Activated CD4-positive, alpha-beta T cell treated with anti-CD3 and anti-CD28 coated beads for 36 hours (primary cell): Measurements from ENCODE around the gene TUSC2. TPM values are rescaled to one million over a fixed set of nuclear protein-coding genes. Genes with fewer than 3 reads are reported as not detected.

Experiments
- ATAC-seq: fragments of 200-7000 bp; cut with Tn5 transposase; one replicate; pipeline ENCODE4 v1.10.0; 2021; ENCODE audit warnings: mild to moderate bottlenecking, moderate library complexity
- CTCF ChIA-PET: fragments of 350-600 bp; sonication (Branson Sonifier 250); formaldehyde crosslinking; loops from one replicate; lab custom pipeline; 2021; ENCODE audit warnings: antibody characterized with exemption; lab: Charles Lee
- POLR2A ChIA-PET: fragments of 350-600 bp; sonication (Branson Sonifier 250); formaldehyde crosslinking; loops from one replicate; lab custom pipeline; 2021; ENCODE audit warnings: antibody characterized with exemption, inconsistent platforms; lab: Charles Lee
- DNase-seq: peaks from one replicate; pipeline ENCODE4 v3.0.0-alpha.2; 2020
- H3K27ac Mint-ChIP-seq: one replicate; pipeline ENCODE4 v1.8.0; 2021; ENCODE audit warnings: mixed read lengths
- H3K27me3 Mint-ChIP-seq: one replicate; pipeline ENCODE4 v1.8.0; 2021; ENCODE audit warnings: mixed read lengths
- H3K36me3 Mint-ChIP-seq: one replicate; pipeline ENCODE4 v1.8.0; 2021; ENCODE audit warnings: low read depth, mixed read lengths
- H3K4me1 Mint-ChIP-seq: one replicate; pipeline ENCODE4 v1.8.0; 2021; ENCODE audit warnings: mixed read lengths
- H3K4me3 Mint-ChIP-seq: one replicate; pipeline ENCODE4 v1.8.0; 2021; ENCODE audit warnings: mild to moderate bottlenecking, moderate library complexity, mixed read lengths
- H3K9me3 Mint-ChIP-seq: one replicate; pipeline ENCODE4 v1.8.0; 2021; ENCODE audit warnings: low read depth, mixed read lengths
- intact Hi-C, 2 experiments: fragments of 100-400 bp; cut with DNase I in 1 of 2; cut with micrococcal nuclease in 1 of 2; formaldehyde crosslinking; loops; one replicate each; pipeline versions ENCODE4 v1.14.2 to v1.15.1; 2022 to 2024; cut with DNase I, micrococcal nuclease
- total RNA-seq, 2 experiments: library from RNA; stranded (reverse); gene quantifications; one replicate each; pipeline ENCODE4 v1.2.3, GENCODE V29; 2021

TUSC2 gene
- total RNA-seq, 2 experiments from 2014 or later: 15.0 to 17.1 TPM

GRCh38 chr3:50324351-50325112 is 3.5 kb downstream of the TUSC2 start:
- ChIA-PET CTCF (interaction anchor here (0.5 to 3.4 kb wide), 18 partner anchors 10 to 783 kb away, joined by 3 to 27 read pairs (median 4); partner anchors contain the start of genes CYB561D2, GNAI2, HYAL3 and NAA80), POLR2A (interaction anchor here (1.0 kb wide), 1 partner anchor 13 kb away, joined by 3 read pairs; no protein-coding TSS in a partner anchor)
- intact Hi-C loops: loop anchor here (1.0 to 10.0 kb wide), 3 partner anchors 50 to 87 kb away; partner anchors contain the start of genes GNAI2 (in 1 of the 2) and LSMEM2 (in 1 of the 2)
- Mint-ChIP-seq H3K4me3 (no peak overlapping the region), H3K4me1 (peaks cover 32% of the 10 kb centered on the region), H3K36me3 (peaks cover 6% of the 10 kb centered on the region), H3K27ac (no peak overlapping the region), H3K9me3 (no peaks in the 10 kb centered on the region), H3K27me3 (no peaks in the 10 kb centered on the region)
- peak; percentile 32 for ATAC-seq
- peak; percentile 79 for DNase-seq

GRCh38 chr3:50323614-50324199 is 4.3 kb downstream of the TUSC2 start:
- no peak overlapping the region for H3K4me3 Mint-ChIP-seq
- ChIA-PET CTCF (interaction anchor here (0.5 to 3.4 kb wide), 16 partner anchors 11 to 1831 kb away, joined by 3 to 27 read pairs (median 4); partner anchors contain the start of genes CYB561D2, HYAL3, IFRD2 and NAA80), POLR2A (interaction anchor here (1.0 kb wide), 1 partner anchor 13 kb away, joined by 3 read pairs; no protein-coding TSS in a partner anchor)
- H3K9me3 Mint-ChIP-seq: no peaks in the 10 kb centered on the region
- no peak for ATAC-seq
- no peaks in the 10 kb centered on the region for H3K27me3 Mint-ChIP-seq
- peaks cover 38% of the 10 kb centered on the region for H3K4me1 Mint-ChIP-seq
- H3K36me3 Mint-ChIP-seq: peaks cover 3% of the 10 kb centered on the region
- H3K27ac Mint-ChIP-seq: peak overlapping the region; percentile 6
- intact Hi-C loops: loop anchor here (1.0 to 10.0 kb wide), 2 partner anchors 49 kb away; partner anchors contain the start of gene LSMEM2 (in 1 of the 2)
- no peak for DNase-seq

- no peaks in the 10 kb centered on the region for H3K9me3 Mint-ChIP-seq
- ATAC-seq: no peak
- intact Hi-C loops: loop anchor here in 1 of 2 experiments (10.0 kb wide), 1 partner anchor 48 kb away; the partner anchor contains the start of gene LSMEM2
- H3K36me3 Mint-ChIP-seq: no peaks in the 10 kb centered on the region
- H3K27me3 Mint-ChIP-seq: no peaks in the 10 kb centered on the region
- H3K4me3 Mint-ChIP-seq: peak overlapping the region; percentile 12
- peak overlapping the region; percentile 42 for H3K27ac Mint-ChIP-seq
- no peak for DNase-seq
- ChIA-PET POLR2A (interaction anchor here (1.0 kb wide), 1 partner anchor 24 kb away, joined by 3 read pairs; the partner anchor contains the start of genes HYAL3 and NAA80), CTCF (interaction anchor here (0.6 to 3.4 kb wide), 6 partner anchors 9 to 1832 kb away, joined by 3 to 27 read pairs (median 4); partner anchors contain the start of genes IFRD2 and RASSF1)
- H3K4me1 Mint-ChIP-seq: peaks cover 37% of the 10 kb centered on the region
These were observed 4.9 kb downstream of the TUSC2 start for GRCh38 chr3:50323092-50323600.

- H3K27ac Mint-ChIP-seq: peak within 1 kb of the TSS; percentile 85
- H3K27me3 Mint-ChIP-seq: no peaks in the 10 kb centered on the region
- DNase-seq (no peak), ATAC-seq (no peak)
- ChIA-PET POLR2A (interaction anchor here (1.0 kb wide), 1 partner anchor 23 kb away, joined by 3 read pairs; the partner anchor contains the start of genes HYAL3 and NAA80), CTCF (interaction anchor here (0.7 to 3.4 kb wide), 4 partner anchors 9 to 59 kb away, joined by 3 to 27 read pairs (median 6); partner anchors contain the start of gene IFRD2)
- intact Hi-C loops: loop anchor here in 1 of 2 experiments (10.0 kb wide), 1 partner anchor 48 kb away; the partner anchor contains the start of gene LSMEM2
- H3K9me3 Mint-ChIP-seq: no peaks in the 10 kb centered on the region
- H3K4me3 Mint-ChIP-seq: peak within 1 kb of the TSS; percentile 70
- no peaks in the 10 kb centered on the region for H3K36me3 Mint-ChIP-seq
- peaks cover 36% of the 10 kb centered on the region for H3K4me1 Mint-ChIP-seq
These were observed 5.5 kb downstream of the TUSC2 start, which contains the start of gene HYAL2 for GRCh38 chr3:50322386-50323091. Gene HYAL2, minus strand, starts transcription at chr3:50322745. Its CDS starts 2,256 bp downstream, at chr3:50320489.

- H3K27ac Mint-ChIP-seq: no peak overlapping the region
- ChIA-PET CTCF (interaction anchor here (2.0 to 3.4 kb wide), 2 partner anchors 10 to 15 kb away, joined by 6 to 27 read pairs; no protein-coding TSS in a partner anchor), POLR2A (interaction anchor here (1.0 to 1.8 kb wide), 2 partner anchors 15 to 23 kb away, joined by 3 to 4 read pairs; partner anchors contain the start of genes HYAL3 and NAA80)
- no peaks in the 10 kb centered on the region for H3K9me3 Mint-ChIP-seq
- no peaks in the 10 kb centered on the region for H3K36me3 Mint-ChIP-seq
- no peak for ATAC-seq
- peak overlapping the region; percentile 70 for H3K4me3 Mint-ChIP-seq
- H3K27me3 Mint-ChIP-seq: no peaks in the 10 kb centered on the region
- DNase-seq: no peak
- H3K4me1 Mint-ChIP-seq: peaks cover 37% of the 10 kb centered on the region
- intact Hi-C loops: loop anchor here in 1 of 2 experiments (10.0 kb wide), 1 partner anchor 47 kb away; the partner anchor contains the start of gene LSMEM2
These were observed 6.0 kb downstream of the TUSC2 start for GRCh38 chr3:50322115-50322385.

- ChIA-PET POLR2A (interaction anchor here (0.7 to 1.8 kb wide), 2 partner anchors 16 to 22 kb away, joined by 3 to 4 read pairs; no protein-coding TSS in a partner anchor), CTCF (interaction anchor here (0.5 to 2.0 kb wide), 3 partner anchors 10 to 271 kb away, joined by 3 to 6 read pairs (median 3); no protein-coding TSS in a partner anchor)
- H3K36me3 Mint-ChIP-seq: no peaks in the 10 kb centered on the region
- peaks cover 38% of the 10 kb centered on the region for H3K4me1 Mint-ChIP-seq
- no peaks in the 10 kb centered on the region for H3K27me3 Mint-ChIP-seq
- H3K4me3 Mint-ChIP-seq: peak overlapping the region; percentile 84
- ATAC-seq (peak; percentile 79), DNase-seq (peak; percentile 90)
- intact Hi-C loops: loop anchor here (1.0 to 10.0 kb wide), 10 partner anchors 15 to 127 kb away; partner anchors contain the start of genes HYAL3 (in 2 of the 2), NAA80 (in 2 of the 2), IFRD2 (in 1 of the 2) and LSMEM2 (in 1 of the 2)
- H3K27ac Mint-ChIP-seq: peak overlapping the region; percentile 85
- no peaks in the 10 kb centered on the region for H3K9me3 Mint-ChIP-seq
These were observed 6.5 kb downstream of the TUSC2 start for GRCh38 chr3:50321336-50322114.

GRCh38 chr3:50320853-50321335 is 7.1 kb downstream of the TUSC2 start:
- CTCF ChIA-PET: interaction anchor here (0.5 to 2.9 kb wide), 6 partner anchors 11 to 272 kb away, joined by 3 to 11 read pairs (median 3); partner anchors contain the start of genes HYAL3 and NAA80
- ATAC-seq (peak; percentile 47), DNase-seq (peak; percentile 75)
- peaks cover 37% of the 10 kb centered on the region for H3K4me1 Mint-ChIP-seq
- peak overlapping the region; percentile 84 for H3K4me3 Mint-ChIP-seq
- POLR2A ChIA-PET: interaction anchor here (0.7 to 1.8 kb wide), 2 partner anchors 16 to 21 kb away, joined by 3 to 4 read pairs; no protein-coding TSS in a partner anchor
- H3K27me3 Mint-ChIP-seq: no peaks in the 10 kb centered on the region
- no peaks in the 10 kb centered on the region for H3K36me3 Mint-ChIP-seq
- H3K9me3 Mint-ChIP-seq: no peaks in the 10 kb centered on the region
- peak overlapping the region; percentile 80 for H3K27ac Mint-ChIP-seq
- intact Hi-C loops: loop anchor here (1.0 to 10.0 kb wide), 10 partner anchors 16 to 126 kb away; partner anchors contain the start of genes HYAL3 (in 2 of the 2), NAA80 (in 2 of the 2), IFRD2 (in 1 of the 2) and LSMEM2 (in 1 of the 2)

- peaks cover 40% of the 10 kb centered on the region for H3K4me1 Mint-ChIP-seq
- no peak for DNase-seq
- H3K27me3 Mint-ChIP-seq: no peaks in the 10 kb centered on the region
- no peak overlapping the region for H3K27ac Mint-ChIP-seq
- CTCF ChIA-PET: interaction anchor here (0.6 to 2.9 kb wide), 5 partner anchors 14 to 1245 kb away, joined by 3 to 11 read pairs (median 3); partner anchors contain the start of genes HYAL3 and NAA80
- POLR2A ChIA-PET: interaction anchor here (0.6 to 1.8 kb wide), 3 partner anchors 17 to 1328 kb away, joined by 3 to 4 read pairs (median 3); no protein-coding TSS in a partner anchor
- no peak for ATAC-seq
- H3K9me3 Mint-ChIP-seq: no peaks in the 10 kb centered on the region
- H3K36me3 Mint-ChIP-seq: no peaks in the 10 kb centered on the region
- intact Hi-C loops: loop anchor here (2.0 to 10.0 kb wide), 3 partner anchors 17 to 125 kb away; partner anchors contain the start of gene LSMEM2 (in 1 of the 2)
- H3K4me3 Mint-ChIP-seq: peak overlapping the region; percentile 84
These were observed 8.0 kb downstream of the TUSC2 start for GRCh38 chr3:50319894-50320625.
